Muscle layer of colon (tissue), 2 donors: ENCODE results near the gene OR8J1.

Experiments
- H3K27ac ChIP-seq: one replicate; pipeline ENCODE4 v1.7.0; 2013; ENCODE audit warnings: low read depth, mild to moderate bottlenecking, low read length, moderate library complexity
- H3K27me3 ChIP-seq, 2 donors: one replicate each; pipeline ENCODE4 v1.7.0; 2013; ENCODE audit warnings: low read length in 2 of 2, mild to moderate bottlenecking in 2 of 2; ENCODE audit not compliant: insufficient read depth in 2 of 2, control insufficient read depth in 1 of 2
- H3K36me3 ChIP-seq: one replicate; pipeline ENCODE4 v1.7.0; 2013; ENCODE audit warnings: mild to moderate bottlenecking, low read length; ENCODE audit not compliant: insufficient read depth
- H3K4me1 ChIP-seq: one replicate; pipeline ENCODE4 v1.7.0; 2013; ENCODE audit warnings: mild to moderate bottlenecking, low read length; ENCODE audit not compliant: insufficient read depth
- H3K4me3 ChIP-seq, 2 donors: one replicate each; pipeline ENCODE4 v1.7.0; 2013; ENCODE audit warnings: low read length in 2 of 2, low read depth in 1 of 2, mild to moderate bottlenecking in 1 of 2, moderate library complexity in 1 of 2
- H3K9ac ChIP-seq: one replicate; pipeline ENCODE4 v1.7.0; 2013; ENCODE audit warnings: low read length
- H3K9me3 ChIP-seq: one replicate; pipeline ENCODE4 v1.7.0; 2013; ENCODE audit warnings: mild to moderate bottlenecking, low read length
- donor health status: abdominal sarcoma.
- donor health status: Adenocarcinoma of cecum.

OR8J1 gene, protein sequence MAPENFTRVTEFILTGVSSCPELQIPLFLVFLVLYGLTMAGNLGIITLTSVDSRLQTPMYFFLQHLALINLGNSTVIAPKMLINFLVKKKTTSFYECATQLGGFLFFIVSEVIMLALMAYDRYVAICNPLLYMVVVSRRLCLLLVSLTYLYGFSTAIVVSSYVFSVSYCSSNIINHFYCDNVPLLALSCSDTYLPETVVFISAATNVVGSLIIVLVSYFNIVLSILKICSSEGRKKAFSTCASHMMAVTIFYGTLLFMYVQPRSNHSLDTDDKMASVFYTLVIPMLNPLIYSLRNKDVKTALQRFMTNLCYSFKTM

DNA sequence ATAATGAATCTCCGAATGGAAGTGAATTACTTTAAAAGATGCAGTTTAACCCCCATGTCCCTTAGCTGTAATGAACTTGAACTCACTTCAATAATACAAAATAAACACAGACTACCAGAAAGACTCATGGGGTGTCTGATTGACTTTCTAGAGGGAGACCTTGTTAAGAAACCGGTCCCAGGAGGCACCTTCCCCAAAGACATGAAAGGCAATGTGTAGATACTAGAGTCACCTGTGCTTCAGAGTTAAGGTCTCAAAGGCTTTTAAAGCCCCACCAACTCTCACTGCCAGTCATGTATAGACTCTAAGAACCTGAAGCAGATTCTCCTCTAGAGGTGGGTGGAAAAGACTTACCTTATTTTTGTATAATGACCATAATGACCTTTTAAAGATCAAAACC is at the start of gene OR8J1:
OR8J1 (plus strand) TSS at position 301 of the 400 bp plus-strand sequence. CDS start 5,956 bp downstream, outside the sequence.
- no peaks in the 10 kb centered on the region for H3K27me3 ChIP-seq
- no peak within 1 kb of the TSS for H3K27ac ChIP-seq
- no peaks in the 10 kb centered on the region for H3K9me3 ChIP-seq
- H3K9ac ChIP-seq: no peak within 1 kb of the TSS
- H3K4me3 ChIP-seq: no peak within 1 kb of the TSS
- no peaks in the 10 kb centered on the region for H3K4me1 ChIP-seq
- H3K36me3 ChIP-seq: no peaks in the 10 kb centered on the region

DNA sequence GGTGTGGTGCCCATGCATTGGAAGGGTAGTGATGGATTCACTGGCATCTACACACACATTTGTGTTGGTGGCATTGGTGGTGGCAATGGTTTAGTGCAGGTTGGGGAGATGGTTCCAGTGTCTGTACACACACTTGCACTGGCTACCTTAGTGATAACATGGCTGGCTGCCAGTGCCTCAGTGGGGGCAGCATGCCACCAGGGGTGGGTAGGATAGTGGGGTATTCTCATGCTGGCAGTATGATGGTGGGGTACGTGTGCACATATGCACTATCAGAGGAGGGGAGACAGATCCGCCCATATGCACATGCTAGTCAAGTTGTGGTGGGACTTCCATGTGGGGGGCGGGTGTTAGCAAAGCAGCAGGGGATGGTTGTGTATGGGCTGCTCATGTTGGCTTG is 46.3 kb upstream of the OR8J1 start:
- H3K4me1 ChIP-seq: no peaks in the 10 kb centered on the region
- H3K27ac ChIP-seq: no peak overlapping the region
- H3K4me3 ChIP-seq: no peak overlapping the region
- no peak overlapping the region for H3K9ac ChIP-seq
- H3K9me3 ChIP-seq: no peaks in the 10 kb centered on the region
- H3K27me3 ChIP-seq: no peaks in the 10 kb centered on the region
- no peaks in the 10 kb centered on the region for H3K36me3 ChIP-seq

DNA sequence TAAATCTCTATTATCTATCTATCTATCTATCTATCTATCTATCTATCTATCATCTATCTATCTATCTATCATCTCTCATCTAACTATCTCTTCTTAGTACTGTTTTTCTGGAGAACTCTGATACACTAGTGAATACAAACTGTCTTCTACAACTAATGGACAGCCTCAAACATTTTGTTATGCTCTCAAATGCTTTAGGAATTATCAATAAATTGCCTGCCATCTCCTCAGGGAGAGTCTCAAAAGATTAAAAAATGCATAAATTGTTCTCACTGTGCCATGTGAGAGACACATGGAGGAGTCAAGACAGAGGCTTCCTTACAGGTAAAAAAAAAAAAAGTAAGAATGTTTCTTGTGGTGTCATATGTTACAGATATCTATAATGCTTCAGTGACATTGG is 39.2 kb upstream of the OR8J1 start, which contains the start of gene OR8K3:
OR8K3 (plus strand) TSS at position 301 of the 400 bp plus-strand sequence. CDS start 3,163 bp downstream, outside the sequence.
- Histone ChIP-seq H3K4me3 (no peak within 1 kb of the TSS), H3K9me3 (no peaks in the 10 kb centered on the region), H3K36me3 (no peaks in the 10 kb centered on the region), H3K9ac (no peak within 1 kb of the TSS), H3K27ac (no peak within 1 kb of the TSS), H3K4me1 (no peaks in the 10 kb centered on the region), H3K27me3 (no peaks in the 10 kb centered on the region)

DNA sequence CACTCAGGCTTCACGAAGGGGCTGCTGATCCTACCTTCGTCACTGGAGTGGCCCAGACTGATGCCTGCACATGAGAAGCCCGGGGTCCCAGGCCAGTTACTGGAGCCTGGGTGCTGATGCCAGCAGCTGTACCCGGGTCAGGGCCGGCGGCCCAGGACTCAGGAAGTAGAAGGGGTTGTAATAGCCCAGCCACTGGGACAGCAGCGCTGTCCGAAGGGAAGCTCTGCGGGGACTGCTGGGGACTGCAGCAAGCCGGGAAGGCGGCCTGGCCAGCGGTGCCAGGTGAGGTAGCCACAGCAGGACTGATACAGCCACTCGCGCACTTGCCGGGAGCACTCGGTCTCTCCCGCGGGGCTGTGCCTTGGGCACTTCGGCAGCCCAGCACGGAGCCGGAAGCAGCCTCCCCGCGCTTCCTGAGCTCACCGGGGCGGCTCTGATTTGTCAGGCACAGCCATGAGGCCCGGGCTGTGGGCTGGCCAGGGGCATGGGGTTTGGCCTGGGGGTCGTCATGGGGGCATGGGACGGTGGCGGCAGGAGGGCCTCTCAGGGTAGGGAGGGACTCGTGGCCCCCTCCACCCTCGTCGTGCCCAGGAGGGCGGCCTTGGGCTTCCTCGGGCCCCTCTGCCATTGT is 22.1 kb upstream of the OR8J1 start:
- Histone ChIP-seq H3K27ac (no peak overlapping the region), H3K4me3 (no peak overlapping the region), H3K36me3 (no peaks in the 10 kb centered on the region), H3K9ac (no peak overlapping the region), H3K4me1 (no peaks in the 10 kb centered on the region), H3K9me3 (no peaks in the 10 kb centered on the region), H3K27me3 (no peaks in the 10 kb centered on the region)

DNA sequence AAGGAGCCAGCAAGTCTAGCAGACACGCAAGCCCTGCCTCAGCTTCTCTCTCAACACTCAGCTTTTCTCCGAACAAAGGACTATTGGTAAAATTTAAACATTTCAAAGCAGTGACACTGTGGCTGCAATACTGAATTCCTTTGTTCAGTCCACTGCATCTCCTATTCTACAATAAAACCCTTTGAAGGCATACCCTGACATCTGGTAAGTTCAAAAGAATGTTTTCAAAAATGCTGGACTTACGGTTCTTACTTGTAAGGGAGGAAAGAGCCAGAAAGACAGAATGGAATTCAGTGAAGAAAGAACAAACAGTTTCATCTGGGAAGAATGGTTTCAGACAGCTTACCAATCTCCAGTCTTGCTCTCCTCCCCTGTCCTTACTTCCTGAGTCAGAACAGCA is 20.9 kb upstream of the OR8J1 start:
- Histone ChIP-seq H3K27ac (no peak overlapping the region), H3K9me3 (no peaks in the 10 kb centered on the region), H3K36me3 (no peaks in the 10 kb centered on the region), H3K9ac (no peak overlapping the region), H3K4me3 (no peak overlapping the region), H3K4me1 (no peaks in the 10 kb centered on the region), H3K27me3 (no peaks in the 10 kb centered on the region)

DNA sequence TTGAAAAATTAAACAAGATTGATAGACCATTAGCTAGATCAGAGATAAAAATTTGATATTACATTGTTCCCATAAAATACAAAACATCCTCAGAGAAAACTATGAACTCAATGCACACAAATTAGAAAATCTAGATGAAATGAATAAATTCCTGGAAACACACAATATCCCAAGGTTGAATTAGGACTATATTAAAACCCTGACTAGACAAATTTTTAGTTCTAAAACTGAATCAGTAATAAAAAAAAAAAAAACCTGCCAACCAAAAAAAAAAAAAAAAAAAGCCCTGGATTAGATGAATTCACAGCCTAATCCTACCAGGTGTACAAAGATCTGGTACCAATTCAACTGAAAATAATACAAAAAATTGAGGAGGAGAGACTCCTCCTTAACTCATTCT is 13.8 kb upstream of the OR8J1 start:
- no peaks in the 10 kb centered on the region for H3K36me3 ChIP-seq
- no peak overlapping the region for H3K27ac ChIP-seq
- no peak overlapping the region for H3K9ac ChIP-seq
- no peaks in the 10 kb centered on the region for H3K9me3 ChIP-seq
- no peaks in the 10 kb centered on the region for H3K27me3 ChIP-seq
- H3K4me1 ChIP-seq: no peaks in the 10 kb centered on the region
- no peak overlapping the region for H3K4me3 ChIP-seq

DNA sequence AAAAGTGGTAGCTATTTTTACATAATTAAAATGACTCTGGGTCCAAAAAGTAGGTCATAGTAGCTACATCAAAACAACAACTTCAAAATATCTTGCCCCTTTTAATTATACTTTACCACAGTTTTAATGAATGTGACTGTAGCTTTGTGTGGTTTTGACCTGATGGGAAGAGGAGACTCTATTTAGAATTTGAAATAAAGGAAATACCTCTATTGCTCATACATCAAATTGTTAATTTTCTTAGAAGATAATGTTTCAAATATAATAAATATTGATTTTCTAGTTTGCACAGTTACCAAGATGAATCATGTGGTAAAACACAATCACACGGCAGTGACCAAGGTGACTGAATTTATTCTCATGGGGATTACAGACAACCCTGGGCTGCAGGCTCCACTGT is 8.4 kb upstream of the OR8J1 start, which contains the start of gene OR8K1:
OR8K1 (plus strand) TSS at position 301 of the 400 bp plus-strand sequence; CDS start at position 301, 0 bp downstream.
- Histone ChIP-seq H3K9ac (no peak within 1 kb of the TSS), H3K4me3 (no peak within 1 kb of the TSS), H3K27me3 (no peaks in the 10 kb centered on the region)

DNA sequence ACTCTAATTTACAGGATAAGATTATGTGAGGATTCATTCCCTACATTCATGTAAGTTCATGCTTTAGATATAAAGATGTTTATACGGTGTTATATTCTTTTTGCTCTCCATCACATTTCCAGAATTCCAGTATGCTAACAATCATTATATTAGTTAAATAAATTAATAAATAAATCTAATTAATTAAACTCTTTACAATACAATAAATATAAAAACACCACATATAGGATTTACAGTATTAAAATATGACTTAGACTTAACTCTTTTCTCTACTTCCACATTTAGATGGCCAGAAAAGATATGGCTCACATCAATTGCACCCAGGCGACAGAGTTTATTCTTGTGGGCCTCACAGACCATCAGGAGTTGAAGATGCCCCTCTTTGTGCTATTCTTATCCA is 21.2 kb downstream of the OR8J1 start, which contains the start of gene OR8U1:
OR8U1 (plus strand) TSS at position 301 of the 400 bp plus-strand sequence; CDS start at position 301, 0 bp downstream.
- Histone ChIP-seq H3K36me3 (no peaks in the 10 kb centered on the region), H3K27ac (no peak within 1 kb of the TSS), H3K27me3 (no peaks in the 10 kb centered on the region), H3K4me1 (no peaks in the 10 kb centered on the region), H3K9me3 (no peaks in the 10 kb centered on the region), H3K9ac (no peak within 1 kb of the TSS), H3K4me3 (no peak within 1 kb of the TSS)

More for the DNA sequence above, 8.4 kb upstream of the OR8J1 start, which contains the start of gene OR8K1:
- no peak within 1 kb of the TSS for H3K27ac ChIP-seq
- no peaks in the 10 kb centered on the region for H3K9me3 ChIP-seq
- H3K36me3 ChIP-seq: no peaks in the 10 kb centered on the region
- no peaks in the 10 kb centered on the region for H3K4me1 ChIP-seq

DNA sequence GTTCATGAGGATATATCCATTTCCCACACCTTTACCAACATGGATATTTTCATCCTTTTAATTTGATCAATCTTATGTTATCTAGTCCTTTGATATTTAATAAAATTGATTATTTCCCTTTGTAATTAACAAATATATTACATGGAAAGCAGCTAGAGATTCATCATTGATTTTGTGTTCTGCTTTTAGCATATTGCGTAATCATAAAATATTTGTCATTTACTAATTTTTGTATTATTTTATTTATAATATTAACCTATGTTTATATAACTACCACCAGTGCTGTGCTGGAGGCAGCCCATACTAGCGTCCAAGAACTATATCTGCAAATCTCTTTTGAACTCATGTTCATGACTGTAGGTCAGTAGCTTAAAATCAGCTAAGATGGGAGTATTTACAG is 26.0 kb downstream of the OR8J1 start:
- Histone ChIP-seq H3K36me3 (no peaks in the 10 kb centered on the region), H3K27me3 (no peaks in the 10 kb centered on the region), H3K9ac (no peak overlapping the region), H3K4me3 (no peak overlapping the region), H3K9me3 (no peaks in the 10 kb centered on the region), H3K4me1 (no peaks in the 10 kb centered on the region), H3K27ac (no peak overlapping the region)

DNA sequence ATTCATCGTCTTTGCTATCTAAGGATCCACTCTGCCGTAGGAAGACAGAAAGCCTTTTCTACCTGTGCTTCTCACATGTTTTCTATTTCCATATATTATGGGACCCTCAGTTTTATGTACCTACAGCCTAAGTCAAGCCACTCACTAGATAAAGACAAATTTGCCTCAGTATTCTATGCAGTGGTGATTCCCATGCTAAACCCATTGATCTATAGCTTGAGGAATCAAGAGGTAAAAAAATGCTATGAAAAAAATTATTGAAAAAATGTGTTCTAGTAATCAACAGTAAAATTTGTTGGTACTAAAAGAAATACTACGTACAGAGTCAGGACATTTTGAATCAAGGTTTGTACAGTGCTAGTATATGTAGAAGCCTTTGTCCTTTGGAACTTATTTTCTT is 40.3 kb downstream of the OR8J1 start:
- Histone ChIP-seq H3K4me3 (no peak overlapping the region), H3K4me1 (no peaks in the 10 kb centered on the region), H3K27me3 (no peaks in the 10 kb centered on the region), H3K9ac (no peak overlapping the region), H3K36me3 (no peaks in the 10 kb centered on the region), H3K27ac (no peak overlapping the region), H3K9me3 (no peaks in the 10 kb centered on the region)

DNA sequence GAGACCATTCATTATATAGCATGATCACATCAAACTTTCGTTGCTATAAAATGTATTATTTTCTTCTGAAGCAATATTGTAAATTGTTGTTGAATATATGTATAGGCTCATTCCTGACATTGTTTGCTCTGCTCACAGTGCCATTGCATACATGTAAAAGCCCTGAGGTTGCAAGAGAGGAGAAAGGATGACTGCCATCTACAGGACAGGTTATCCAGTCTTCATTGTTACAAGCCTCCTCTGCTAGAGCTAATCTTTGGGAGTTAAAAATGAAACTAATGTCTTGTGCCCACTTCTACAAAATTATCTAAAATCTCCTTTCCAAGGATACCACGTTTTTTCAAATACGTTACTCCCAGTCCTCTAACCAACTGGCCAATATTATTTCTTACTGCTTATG is 42.0 kb downstream of the OR8J1 start:
- no peak overlapping the region for H3K4me3 ChIP-seq
- H3K9ac ChIP-seq: no peak overlapping the region
- H3K4me1 ChIP-seq: no peaks in the 10 kb centered on the region
- H3K27ac ChIP-seq: no peak overlapping the region
- no peaks in the 10 kb centered on the region for H3K36me3 ChIP-seq
- H3K9me3 ChIP-seq: no peaks in the 10 kb centered on the region
- no peaks in the 10 kb centered on the region for H3K27me3 ChIP-seq
